Right atrium auricular region (tissue), 2 donors: ENCODE data around the gene TBC1D20. TPM values are rescaled to one million over a fixed set of nuclear protein-coding genes. Genes with fewer than 3 reads are reported as not detected.

Experiments used
- DNase-seq: peaks from one replicate; pipeline ENCODE4 v3.0.0-alpha.2; 2019; ENCODE audit warnings: low spot score
- H3K27ac ChIP-seq, 2 donors: fragments of 200-600 bp; sonication (generic); 1 replicate in 1 of 2; 2 replicates in 1 of 2; pipeline ENCODE4 v1.5.1; 2016 to 2019
- H3K27me3 ChIP-seq, 2 donors: fragments of 200-600 bp; sonication (generic); one replicate each; pipeline versions ENCODE4 v1.5.1 to v1.6.0; 2017 to 2019
- H3K36me3 ChIP-seq: fragments of 200-600 bp; sonication (generic); one replicate; pipeline ENCODE4 v1.5.1; 2016
- H3K4me1 ChIP-seq, 2 donors: fragments of 200-600 bp; sonication (generic); one replicate each; pipeline versions ENCODE4 v1.5.1 to v1.6.0; 2017 to 2019
- H3K4me3 ChIP-seq, 2 donors: fragments of 200-600 bp; sonication (generic); 1 replicate in 1 of 2; 2 replicates in 1 of 2; pipeline ENCODE4 v1.5.1; 2017 to 2019; ENCODE audit warnings: mild to moderate bottlenecking in 1 of 2, moderate library complexity in 1 of 2
- H3K9me3 ChIP-seq, 2 donors: fragments of 200-600 bp; sonication (generic); one replicate each; pipeline ENCODE4 v1.5.1; 2019
- CTCF ChIP-seq, 2 donors: fragments of 200-600 bp; sonication (generic); IDR thresholded peaks; one replicate each; pipeline ENCODE4 v1.5.1; 2019; ENCODE audit warnings: antibody characterized with exemption in 2 of 2
- total RNA-seq, 2 donors: library from RNA; depleted of rRNA; stranded (reverse); fragments of >200 nt; gene quantifications; one replicate each; pipeline ENCODE4 v1.1.0, GENCODE V29; 2016

Gene TBC1D20
- total RNA-seq, 2 donors from 2014 or later = 24.3 to 27.0 TPM

DNA sequence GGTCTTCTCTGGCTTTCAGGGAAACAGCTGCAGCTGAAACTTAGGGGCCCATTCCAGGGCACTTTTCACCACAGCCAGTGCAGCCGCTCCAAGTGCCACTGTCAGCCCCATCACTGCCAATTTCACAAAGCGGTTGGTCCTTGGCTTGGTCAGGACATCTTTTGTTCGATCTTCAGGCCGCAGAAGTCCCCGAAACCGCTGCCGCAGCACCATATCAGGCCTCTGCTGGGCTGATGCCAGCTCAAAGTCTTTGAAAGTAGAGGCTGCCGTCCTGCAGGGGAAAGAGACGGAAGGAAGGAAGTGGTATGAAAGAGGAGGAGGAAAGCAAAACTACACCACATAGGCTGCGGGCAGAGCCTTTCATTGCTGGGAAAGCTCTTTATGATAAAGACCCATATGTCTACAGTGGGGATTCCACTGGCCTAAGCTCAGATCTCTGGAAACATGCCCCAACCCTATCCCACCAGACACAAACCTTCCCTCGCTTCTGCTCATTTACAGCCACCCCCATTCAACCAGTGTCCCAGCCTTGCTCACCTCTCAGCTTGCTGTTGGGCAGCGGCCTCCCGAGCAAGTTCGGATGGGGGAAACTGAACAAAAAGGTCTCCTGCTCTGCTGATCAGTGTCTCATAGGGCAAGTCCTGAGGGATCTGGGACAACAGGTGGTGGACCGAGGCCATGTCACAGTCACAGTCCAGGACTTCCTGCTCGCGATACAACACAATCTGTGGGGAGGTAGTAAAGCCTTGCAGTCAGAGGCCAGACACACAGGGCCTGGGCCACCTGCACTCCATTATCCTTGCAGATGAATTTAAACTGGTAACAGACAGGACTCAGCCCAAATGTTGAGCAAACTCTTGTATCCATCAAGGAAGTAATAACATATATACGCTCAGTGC, 23.5 kb downstream of the TBC1D20 start:
- DNase-seq = no peak
- peaks cover 0 to under 1% of the 10 kb centered on the region in 2 donors for H3K4me1 ChIP-seq
- no peak overlapping the region for H3K4me3 ChIP-seq
- no peak overlapping the region for H3K27ac ChIP-seq
- H3K36me3 ChIP-seq = peaks cover 79% of the 10 kb centered on the region
- no peaks in the 10 kb centered on the region for H3K27me3 ChIP-seq
- no peak for TF ChIP-seq CTCF (IDR thresholded peaks at IDR 0.05)
- no peaks in the 10 kb centered on the region for H3K9me3 ChIP-seq

DNA sequence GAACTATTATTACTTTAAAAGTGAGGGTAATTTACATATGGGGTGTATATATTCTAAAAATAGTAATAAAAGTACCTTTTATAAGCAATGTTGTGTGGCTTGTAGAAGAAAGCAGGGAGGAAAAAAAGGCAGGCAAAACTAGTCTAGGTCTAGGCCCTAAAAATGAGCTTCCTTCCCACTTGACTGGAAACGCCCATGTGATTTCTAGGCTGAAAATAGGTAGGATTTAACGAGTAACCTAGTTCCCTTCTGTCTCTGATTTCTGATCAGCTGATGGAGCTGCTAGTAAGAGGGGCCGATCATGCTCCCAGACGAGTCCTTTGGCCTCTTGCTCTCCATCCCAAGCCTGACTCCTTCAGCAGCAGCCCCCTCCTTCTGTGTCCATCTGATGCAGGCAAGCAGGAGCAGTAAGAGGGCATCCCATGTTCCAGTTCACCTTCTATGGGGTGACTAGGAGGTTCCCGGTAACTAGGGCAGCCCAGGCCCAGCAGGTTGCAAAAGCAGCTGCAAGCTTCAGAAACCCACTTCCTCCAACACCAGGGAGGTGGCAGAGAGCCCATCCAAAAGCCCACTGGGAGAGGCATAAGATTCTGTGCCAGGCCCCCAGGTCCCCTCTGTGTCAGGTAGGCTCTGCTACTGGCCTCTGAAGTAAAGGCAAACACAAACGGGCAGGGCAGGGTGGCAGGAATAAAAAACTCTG, 24.4 kb downstream of the TBC1D20 start:
- no peak overlapping the region for H3K27ac ChIP-seq

GRCh38 chr20:436476-436875, 25.9 kb downstream of the TBC1D20 start:
- DNase-seq = no peak
- Histone ChIP-seq H3K9me3 (no peaks in the 10 kb centered on the region), H3K27me3 (no peaks in the 10 kb centered on the region), H3K4me1 (peaks cover 0 to 22% of the 10 kb centered on the region in 2 donors), H3K36me3 (peaks cover 68% of the 10 kb centered on the region), H3K27ac (no peak overlapping the region), H3K4me3 (no peak overlapping the region)
- no peak for TF ChIP-seq CTCF (IDR thresholded peaks at IDR 0.05)

More for the DNA sequence above, 24.4 kb downstream of the TBC1D20 start:
- DNase-seq = no peak
- TF ChIP-seq CTCF (IDR thresholded peaks at IDR 0.05) = no peak
- Histone ChIP-seq H3K4me3 (no peak overlapping the region), H3K27me3 (no peaks in the 10 kb centered on the region), H3K9me3 (no peaks in the 10 kb centered on the region), H3K4me1 (peaks cover 0 to 8% of the 10 kb centered on the region in 2 donors), H3K36me3 (peaks cover 71% of the 10 kb centered on the region)

- peaks cover 0 to 29% of the 10 kb centered on the region in 2 donors for H3K4me1 ChIP-seq
- no peaks in the 10 kb centered on the region for H3K9me3 ChIP-seq
- H3K27me3 ChIP-seq = no peaks in the 10 kb centered on the region
- H3K4me3 ChIP-seq = no peak overlapping the region
- no peak for TF ChIP-seq CTCF (IDR thresholded peaks at IDR 0.05)
- no peak for DNase-seq
- H3K36me3 ChIP-seq = peaks cover 66% of the 10 kb centered on the region
- H3K27ac ChIP-seq = no peak overlapping the region
These were observed 26.8 kb downstream of the TBC1D20 start for GRCh38 chr20:435558-435957.

GRCh38 chr20:434661-435419, 27.5 kb downstream of the TBC1D20 start:
- no peaks in the 10 kb centered on the region for H3K27me3 ChIP-seq
- no peak overlapping the region for H3K4me3 ChIP-seq
- DNase-seq = no peak
- H3K4me1 ChIP-seq = peaks cover 0 to 36% of the 10 kb centered on the region in 2 donors
- H3K36me3 ChIP-seq = peaks cover 66% of the 10 kb centered on the region
- H3K9me3 ChIP-seq = no peaks in the 10 kb centered on the region
- TF ChIP-seq CTCF (IDR thresholded peaks at IDR 0.05) = no peak
- no peak overlapping the region for H3K27ac ChIP-seq
